HG03378 (cell line): ENCODE results near the gene PLXNA2.

Experiments
- ATAC-seq: cut with Tn5 transposase; IDR thresholded peaks from one replicate; pipeline ENCODE4 v1.9.1; 2021; ENCODE audit warnings: mild to moderate bottlenecking, moderate library complexity; ENCODE audit not compliant: unreplicated experiment

PLXNA2 gene

DNA sequence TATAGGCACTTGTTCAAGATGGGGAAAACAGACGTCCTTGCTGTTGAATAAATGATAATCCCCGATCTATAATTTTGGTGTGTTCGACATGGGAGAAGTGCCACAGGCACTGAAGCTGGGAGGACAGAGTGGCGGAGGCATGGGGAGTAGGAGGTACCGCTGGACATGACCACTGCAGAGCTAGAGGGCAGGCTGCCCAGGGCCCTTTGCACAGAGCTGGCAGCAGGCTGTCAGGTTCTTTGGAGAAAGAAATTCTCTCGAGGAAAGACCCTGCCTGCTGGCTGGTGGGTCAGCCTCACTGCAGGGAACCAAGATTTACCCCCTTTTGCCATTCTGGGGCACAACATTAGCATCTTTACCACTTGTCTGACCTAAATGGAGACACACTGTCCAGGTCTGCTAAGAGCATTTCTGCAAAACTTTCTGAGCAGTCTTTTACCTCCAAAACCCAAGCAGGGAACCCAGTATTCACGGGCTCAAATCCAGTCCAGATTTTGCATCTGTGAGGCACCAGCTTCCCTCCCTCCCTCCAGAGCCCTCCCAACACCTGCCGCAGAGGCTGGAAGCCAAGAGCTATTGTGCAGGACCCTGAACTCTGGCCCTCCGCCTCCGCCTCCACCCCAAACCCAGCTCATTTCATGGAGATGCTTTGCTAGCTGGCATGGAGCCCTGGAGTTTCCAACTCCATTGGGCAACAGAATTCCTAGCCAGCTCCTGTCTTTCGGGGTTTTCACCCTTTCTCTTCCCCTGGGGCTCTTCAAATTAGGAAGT, 142.3 kb downstream of the PLXNA2 start:
- no peak for ATAC-seq

DNA sequence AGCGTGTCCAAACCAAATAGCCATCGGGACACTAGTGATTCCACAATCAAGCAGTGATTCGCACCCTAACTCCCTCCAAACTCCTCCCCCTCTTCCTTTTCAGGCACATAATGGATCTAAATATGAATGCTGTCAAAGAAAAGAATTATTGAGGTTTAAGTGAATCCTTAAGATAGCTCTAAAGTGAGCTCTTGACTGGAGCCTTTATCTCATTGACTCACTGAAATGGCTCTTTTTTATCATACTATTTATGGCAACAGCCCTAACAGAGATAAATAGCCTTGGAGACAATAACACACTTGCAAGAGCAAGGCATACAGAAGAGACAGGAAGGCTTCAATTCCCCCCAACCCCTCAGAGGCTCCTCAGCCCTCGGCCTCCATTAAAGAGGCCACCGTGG, 143.3 kb downstream of the PLXNA2 start:
- ATAC-seq = no peak

DNA sequence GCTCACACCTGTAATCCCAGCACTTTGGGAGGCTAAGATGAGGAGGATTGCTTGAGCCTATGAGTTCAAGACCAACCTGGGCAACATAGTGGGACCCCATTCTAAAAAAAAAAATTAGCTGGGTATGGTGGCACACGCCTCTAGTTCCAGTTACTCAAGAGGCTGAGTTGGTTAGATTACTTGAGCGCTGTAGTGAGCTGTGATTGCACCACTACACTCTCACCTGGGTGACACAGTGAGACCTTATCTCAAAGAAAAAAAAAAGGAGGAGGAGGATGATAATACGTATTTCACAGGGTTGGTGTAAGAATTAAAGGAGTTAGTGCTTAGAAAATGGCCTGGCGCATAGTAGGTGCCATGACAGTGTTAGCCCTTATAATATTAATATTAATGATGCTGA, 144.1 kb downstream of the PLXNA2 start:
- ATAC-seq = no peak

DNA sequence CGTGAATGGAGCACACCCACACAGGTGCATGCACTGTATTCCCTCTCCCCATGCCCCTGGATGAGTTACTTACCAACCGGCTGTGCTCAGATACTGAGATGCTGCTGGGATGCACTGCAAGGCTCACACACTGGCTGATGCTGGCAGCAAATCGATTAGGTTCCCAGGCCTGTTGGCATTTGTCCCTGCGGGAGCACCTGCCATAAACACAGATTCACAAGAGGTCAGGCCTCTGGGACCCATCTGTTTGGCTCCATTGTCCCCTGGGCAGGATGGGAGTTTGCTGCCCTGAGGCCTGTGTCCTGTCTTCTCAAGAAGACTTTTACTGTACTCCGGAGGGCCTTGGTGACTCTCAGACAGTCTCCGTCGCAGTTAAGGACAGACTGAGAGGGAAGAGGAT, 145.4 kb downstream of the PLXNA2 start:
- no peak for ATAC-seq

DNA sequence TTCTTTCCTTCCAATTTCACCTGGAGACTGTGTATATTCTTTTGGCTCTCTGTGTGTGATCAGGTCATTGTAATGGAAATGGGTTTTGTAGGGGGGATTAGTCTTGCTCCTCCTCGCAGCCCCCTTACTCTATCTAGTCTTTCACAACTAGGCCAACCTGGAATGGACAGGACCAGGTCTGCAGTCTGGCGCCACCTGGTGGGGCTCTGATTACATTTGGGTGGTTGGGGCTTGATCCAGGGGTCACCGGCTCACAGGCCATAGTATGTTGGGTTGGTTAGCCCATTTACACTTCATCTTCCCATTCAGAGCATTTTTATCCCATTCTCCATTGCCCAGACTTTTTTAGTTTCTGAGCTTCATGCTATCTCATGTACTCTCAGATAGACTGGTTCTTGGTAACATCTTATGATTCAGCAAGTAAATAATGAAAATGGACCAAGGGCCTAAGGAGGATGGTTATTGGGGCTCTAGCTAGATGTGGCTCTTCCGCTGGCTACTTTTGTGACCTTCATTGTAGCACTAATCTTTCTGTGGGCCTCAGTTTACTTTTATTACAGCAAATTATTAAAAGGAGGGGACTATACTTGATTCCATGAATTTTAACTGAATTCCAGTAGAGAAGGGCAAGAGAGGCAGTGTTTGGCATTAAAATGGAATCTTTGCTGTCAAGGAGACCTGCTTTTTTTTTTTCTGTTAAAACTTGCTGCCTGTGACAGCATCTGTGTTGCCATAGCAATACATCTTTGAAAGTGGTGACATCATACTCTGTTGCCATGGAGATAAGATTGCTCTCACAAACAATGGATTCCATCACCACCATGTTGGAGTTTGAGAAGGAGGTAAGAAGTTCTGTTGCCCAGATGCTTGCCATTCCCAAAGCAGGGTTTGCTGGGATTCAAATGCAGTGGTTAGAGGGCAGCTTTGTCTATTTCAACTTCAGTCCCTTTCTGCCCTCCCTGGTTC, 150.1 kb downstream of the PLXNA2 start:
- ATAC-seq = no peak

DNA sequence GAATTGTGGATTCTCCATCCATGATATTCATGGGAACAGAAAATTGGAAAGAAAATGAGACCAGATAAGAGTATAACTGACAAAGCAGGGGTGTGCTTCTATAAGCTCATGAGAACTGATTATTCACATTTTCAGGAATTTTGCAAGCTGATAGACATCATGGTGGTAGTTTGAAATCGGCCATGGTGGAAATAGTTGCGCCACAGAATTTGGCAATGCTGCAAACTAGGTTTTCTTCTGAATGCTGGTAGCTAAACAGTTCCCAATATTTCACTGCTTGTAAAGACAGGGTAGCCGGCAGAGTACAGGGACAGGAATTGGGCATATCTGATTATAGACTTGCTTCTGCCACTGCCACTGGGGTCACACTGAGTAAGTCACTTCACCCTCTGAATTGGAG, 151.1 kb downstream of the PLXNA2 start:
- no peak for ATAC-seq

DNA sequence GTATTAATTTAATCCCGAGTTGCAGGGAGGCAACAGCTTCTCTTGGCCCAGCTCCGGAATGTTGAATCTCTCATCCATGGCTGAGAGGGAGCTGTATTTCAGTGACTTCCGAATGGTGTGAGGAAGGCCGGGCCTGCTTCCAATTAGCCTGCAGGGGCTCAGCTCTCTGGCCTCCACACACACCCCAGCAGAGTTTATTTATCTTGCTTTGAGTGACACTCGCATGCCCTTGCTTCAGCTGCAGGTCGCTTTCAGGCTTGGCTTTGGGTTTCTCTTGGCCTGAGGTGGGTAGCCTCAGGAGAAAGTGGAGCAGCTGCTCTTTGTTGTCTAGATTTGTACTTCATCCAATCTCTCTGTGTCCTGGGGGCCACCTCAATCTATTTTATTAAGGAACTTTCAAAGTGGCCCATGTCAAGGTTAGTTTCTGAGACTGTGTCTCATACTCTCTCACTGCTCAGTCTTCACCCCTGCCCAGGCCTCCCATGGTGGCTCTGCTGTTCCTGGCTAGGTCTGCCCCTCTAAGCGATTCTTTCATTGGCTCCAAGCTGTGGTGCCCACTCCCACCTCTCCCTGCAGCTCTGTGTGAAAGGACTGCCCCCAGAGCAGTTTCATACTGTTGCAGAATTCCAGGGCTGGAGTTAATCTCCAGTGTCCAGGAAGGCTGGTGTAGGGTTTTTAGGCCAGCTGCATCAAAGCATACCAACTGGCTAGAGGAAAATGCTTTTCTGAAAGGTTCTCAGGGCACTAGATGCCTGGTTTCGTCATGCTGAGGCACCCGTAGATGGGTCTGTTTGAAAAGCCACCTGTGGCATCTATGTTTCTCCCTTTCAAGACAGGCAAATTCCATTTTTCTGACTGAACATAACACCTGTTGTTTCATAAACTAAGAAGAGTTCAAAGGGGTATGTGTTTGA, 153.5 kb downstream of the PLXNA2 start:
- no peak for ATAC-seq

DNA sequence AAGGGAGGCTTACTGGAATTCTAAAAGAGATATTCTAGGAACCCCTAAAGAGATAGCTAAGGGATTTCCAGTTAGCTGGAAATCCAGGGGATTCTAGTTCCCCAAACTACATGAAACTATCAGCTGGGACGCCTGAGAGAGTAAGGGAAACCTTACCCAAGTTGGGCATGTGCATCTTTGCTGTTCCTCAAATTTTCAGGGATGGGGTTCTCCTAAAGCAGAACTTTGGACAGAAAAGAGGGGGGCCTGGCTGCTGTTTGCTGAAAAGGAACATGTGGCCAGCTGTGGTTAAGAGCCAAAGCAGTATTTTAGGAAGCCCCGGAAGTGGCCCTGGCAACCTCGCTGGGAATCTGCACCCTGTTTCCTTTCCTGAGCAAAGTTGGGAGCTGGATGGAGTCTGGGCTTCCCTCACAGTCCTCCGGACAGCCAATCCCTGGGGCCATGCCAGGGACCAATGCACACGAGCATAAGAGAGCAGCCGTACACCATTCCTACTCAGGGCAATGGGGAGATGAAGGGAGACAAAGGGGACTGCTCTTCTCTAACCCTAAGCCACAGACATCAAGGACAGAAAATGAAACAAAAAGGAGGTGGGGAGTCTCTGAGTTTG, 154.3 kb downstream of the PLXNA2 start:
- no peak for ATAC-seq

DNA sequence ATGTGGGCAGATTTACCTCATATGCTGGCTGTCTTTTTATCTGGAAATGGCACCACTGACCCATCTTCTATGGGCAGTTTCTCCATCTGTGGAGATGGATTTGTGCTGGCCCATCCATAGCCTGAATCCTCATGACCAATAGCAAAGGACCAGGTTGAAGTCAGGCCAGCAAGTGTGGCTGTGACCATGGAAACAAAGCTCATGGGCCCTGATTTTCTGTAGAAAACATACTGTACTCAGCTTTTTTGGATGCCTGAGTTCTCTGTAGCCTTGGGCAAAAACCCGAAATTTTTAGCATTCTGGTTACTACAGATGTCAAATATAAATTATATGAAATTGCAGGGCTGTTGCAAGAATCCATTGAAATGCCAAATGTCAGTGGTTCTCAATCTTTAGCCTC, 155.0 kb downstream of the PLXNA2 start:
- ATAC-seq = no peak

DNA sequence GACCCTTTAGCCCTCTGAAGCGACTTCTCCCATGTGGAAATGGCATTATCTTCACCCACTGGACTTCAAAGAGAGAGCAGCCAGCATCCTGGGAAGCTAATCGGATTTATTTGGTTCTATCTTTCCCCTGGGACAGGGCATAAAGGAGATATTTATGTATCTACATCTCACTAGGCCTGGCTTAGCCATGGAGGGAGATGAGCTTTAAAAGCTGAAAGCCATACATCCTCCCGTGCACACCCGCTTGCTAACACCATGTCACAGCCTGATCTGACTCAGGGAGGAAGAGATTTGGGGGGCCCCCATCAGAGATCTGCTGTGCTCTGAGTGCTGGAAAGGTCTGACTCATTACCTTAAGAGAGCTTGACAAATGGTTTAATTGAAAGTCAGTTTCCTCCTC, 155.9 kb downstream of the PLXNA2 start:
- ATAC-seq = no peak

DNA sequence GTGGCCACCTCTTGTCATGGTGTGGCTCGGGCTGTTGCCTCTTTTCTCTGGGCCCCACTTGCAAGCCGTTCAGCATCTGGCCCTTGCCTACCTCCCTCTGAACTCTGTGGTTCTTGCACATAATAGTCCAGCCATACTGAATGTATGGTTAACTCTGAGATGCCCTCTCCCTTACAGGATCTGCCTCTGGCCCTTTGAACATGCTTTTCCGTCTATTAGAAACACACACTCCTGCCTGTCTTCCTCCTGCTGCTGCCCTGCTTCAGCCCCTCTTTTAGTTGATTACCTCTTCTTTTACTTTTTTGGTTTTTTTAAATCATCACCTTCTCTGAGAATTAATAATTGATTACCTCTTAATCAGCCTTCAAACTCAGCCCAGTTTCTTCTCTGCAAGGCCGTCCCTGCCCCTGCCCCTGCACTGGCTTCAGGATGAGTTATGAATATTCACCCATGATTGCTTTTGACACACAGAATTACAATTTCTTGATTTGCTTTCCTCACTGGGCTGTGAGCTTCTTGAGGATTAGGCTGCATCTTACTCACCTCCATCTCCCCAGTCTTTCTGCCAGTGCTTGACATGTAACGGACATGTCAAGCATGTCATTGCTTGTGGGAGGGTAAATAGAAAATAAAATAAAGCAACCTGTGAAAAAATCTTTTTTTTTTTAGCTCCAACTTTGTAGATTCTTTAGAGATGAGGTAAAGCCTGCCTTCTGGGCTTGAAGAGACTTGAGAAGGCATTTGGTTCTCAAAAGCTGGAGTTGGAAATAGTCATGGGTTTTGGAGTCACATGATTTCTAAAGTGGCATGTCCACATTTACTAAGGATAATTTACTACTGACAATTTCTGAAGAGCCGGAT, 158.3 kb downstream of the PLXNA2 start:
- ATAC-seq = no peak

DNA sequence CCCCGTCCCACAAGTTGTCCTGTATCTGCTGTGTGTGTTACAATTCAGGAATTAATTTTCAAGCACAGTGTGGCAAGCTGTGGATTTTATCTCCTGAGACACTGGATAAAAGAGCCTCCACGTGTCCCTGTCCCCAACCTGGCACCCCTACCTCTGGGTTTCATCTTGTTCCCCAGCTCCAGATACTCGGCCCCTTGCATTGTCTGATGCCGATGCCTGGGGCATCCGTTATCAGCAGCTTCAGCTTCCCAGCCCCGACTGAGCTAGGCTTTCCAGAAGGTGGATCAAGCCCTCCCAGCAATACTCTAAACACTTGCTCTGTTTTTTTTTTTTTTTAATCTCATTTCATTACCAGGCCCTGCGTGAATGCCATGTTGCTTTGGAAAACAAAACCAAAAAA, 159.4 kb downstream of the PLXNA2 start:
- no peak for ATAC-seq

DNA sequence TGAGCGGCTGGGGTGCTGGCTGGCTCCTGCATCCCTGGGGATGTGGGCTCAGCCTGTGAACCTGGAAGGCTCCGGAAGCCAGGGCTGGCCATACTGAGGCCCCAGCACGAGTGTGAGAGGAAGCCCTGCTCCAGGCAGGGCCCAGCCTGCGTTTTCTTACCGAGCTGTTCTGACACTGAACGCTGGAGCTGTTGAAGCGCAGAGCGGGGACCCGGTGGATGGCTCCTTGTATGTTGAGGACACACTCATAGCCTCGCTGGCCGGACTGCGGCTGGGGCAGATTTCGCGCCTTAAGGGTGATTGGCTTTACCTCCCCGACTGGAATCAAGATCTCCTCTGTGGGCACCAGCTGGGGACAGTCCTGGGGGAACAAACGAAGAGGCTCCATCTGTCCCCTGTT, 160.0 kb downstream of the PLXNA2 start:
- ATAC-seq = no peak

DNA sequence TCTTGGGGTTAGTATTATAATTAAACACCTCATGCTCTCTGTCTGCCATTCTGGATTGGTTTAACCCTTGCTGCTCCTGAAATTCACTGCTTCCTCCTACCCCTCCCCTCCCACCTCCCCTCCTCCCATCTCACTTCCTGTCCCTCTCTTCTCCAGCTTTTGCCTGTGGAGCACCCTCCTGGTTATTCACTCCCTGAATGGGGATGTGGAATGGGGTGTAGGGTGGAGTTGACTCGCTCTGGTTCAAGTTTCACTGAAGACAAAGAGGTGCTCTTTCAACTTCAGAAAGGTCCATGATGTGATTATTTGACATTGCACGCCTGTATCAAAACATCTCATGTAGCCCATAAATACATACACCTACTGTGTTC, 160.5 kb downstream of the PLXNA2 start:
- ATAC-seq = no peak

DNA sequence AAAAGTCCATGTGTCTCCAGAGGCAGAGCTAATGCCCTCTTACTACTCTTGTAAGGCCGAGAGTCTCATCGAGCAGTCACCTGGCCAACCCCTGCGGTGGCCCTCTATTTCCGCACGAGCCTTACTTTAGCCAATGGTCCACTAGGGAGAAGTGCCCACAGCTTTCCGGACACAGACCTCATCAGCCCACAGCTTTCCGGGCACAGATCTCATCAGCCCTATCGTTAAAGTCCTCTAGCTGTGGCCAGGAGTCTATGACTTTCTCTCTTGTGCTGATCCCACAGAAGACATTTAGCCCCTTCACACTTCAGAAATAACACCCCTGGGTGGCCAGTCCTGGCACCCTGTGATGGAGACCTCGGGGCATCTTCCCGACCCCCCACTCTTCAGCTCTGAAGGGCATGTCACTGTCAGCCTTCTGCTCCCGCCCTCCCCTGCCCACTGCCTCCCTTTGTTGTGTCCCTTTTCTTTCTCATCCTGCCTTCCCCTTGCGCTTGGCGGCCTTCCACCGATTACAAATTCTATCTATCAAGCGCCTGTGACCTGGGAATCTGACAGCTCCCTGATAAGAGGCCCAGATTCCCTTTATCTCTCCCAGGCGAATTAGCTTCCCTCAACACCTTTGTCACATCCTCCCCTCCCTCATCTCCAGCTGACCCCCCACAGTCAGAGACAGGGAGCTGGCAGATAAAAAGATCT, 161.0 kb downstream of the PLXNA2 start:
- ATAC-seq = no peak

DNA sequence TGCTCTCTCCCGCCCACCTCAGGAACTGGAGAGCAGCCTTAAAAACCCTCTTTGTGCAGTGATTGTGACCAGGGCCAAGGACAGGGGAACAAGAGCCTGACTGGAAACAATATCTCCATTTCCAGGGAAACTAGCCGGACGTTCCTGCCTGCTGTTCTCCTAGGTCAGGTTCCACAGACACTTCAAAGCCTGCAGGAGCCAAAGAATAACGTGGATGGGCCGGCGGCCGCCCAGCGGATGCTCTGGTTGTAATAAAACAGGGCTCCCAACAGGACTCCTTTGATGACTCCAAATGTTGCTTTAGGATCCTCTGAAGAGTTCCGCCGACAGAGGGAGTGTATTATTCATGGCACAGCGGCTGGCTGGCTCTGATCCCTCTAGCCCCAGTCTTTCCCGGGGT, 162.2 kb downstream of the PLXNA2 start:
- ATAC-seq = no peak

DNA sequence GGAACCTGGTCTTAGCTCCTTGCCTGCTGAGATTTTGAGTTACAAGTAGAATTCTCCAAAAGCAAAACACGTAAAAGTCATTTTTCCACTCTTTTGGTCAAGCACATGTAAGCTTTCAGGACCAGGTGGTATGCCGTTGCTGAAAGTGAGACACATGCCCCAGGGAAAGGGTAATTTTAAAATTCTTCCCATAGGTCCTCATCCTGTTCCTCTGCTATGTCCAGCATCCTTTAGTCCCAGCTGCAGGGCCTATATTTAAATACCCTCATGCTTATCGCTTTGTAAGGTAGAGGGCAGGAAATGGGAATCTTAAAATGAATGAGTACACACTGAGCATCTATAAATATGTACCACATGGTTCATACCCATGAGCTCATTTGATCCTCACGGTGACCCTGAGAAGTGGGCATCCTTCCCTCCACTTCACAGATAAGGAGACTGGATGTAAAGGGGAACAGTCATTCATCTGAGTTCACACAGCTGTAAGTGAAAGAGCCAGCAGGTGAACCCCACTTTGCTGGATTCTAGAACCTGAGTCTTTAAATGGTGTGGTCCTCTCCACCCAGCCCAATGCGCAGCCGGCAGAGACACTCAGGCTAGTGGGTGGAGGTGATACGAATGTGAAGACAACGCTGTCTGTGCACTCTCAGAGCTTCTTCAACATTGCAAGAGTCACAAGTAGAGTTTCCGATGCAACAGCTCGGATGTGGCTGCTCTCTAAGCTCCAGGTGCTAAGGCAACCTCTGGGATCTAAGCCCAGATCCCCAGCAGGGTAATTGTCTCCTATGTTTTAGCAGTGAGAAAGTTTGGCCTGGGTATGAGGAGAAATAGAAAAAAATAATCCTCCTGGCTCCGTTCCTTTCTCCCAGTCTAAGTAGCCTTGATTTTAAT, 163.5 kb downstream of the PLXNA2 start:
- ATAC-seq = no peak

DNA sequence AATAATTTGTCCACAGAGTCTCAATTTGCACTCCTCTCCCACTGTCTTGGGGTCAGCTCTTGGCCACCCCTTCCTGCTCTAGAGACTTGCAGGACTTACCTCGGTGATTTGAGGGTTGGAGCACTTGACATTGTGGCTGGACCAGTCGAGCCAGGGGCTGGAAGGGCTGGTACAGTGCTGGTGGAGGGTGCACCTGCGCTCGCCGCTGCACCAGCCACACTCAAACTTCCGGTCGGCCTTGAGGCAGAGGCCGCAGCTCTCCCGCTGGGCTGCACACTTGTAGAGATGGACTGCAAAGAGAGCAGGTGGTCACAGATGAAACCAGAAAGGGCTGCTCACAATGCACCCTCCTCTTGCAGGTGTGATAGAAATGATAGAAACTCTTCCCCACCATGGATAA, 165.0 kb downstream of the PLXNA2 start:
- no peak for ATAC-seq
